GM21367 (cell line): ENCODE measurements around the gene ADARB2.

Source experiments
- ATAC-seq: cut with Tn5 transposase; IDR thresholded peaks from one replicate; pipeline ENCODE4 v1.9.1; 2021; ENCODE audit not compliant: unreplicated experiment

The ADARB2 gene

DNA sequence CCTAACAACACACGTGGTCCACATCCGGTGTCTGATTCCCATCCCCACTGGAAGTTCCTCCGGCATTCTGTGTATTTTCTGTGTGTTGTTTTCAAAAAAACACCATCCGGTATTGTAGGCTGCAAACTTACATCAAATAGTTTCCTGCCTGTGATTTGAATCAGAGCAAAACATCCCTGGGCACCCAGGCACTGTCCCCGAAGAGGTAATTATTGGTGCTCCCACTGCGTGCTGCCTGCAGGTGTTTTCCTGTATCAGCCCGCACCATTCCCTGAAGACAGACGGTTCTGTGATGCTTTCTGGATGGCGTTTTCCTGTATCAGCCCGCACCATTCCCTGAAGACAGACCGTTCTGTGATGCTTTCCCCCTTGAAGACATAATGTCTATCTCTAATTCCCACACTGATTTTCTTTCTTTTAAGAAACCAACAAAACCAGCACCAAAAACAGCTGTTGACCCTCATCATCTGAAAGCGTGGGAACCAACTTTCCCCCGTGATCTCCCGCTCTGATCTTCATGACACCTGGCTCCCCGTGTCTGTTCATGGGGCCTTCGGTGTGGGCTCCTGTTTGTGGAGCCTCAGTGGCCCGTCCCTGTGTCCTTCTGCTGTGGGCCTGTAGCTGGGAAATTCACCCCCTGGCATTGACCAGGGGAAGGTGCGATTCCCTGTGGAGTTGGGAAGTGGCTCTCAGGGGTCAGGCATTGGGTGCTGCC lies 205.3 kb downstream of the ADARB2 start:
- no peak for ATAC-seq

DNA sequence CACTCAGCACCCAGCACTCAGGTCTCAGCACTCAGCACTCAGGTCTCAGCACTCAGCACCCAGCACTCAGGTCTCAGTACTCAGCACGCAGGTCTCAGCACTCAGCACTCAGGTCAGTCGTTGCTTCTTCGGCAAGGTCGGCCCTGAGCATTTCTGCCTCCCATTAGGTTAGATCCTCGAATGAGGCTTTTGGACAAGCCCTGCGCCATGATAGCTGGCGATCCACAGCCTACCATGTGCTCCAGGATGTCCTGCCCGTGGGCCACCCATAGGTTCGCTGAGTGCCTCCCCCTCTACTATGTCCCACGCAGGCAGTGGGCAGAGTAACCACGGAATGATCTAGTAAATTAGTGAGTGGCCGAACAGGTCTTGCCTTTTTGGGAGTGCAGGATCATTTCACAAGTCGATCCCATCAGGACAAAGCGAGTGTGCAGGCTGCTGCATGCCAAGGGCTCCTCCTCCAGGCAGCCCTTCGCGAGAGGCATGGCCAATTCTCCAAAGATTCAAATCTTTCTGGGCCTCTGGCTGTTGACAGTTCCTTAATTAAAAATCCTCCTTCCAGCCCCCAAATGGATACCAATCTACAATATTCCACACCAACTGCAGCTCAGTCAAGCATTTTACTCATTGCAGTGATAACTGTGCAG lies 206.3 kb downstream of the ADARB2 start:
- ATAC-seq, result no peak

DNA sequence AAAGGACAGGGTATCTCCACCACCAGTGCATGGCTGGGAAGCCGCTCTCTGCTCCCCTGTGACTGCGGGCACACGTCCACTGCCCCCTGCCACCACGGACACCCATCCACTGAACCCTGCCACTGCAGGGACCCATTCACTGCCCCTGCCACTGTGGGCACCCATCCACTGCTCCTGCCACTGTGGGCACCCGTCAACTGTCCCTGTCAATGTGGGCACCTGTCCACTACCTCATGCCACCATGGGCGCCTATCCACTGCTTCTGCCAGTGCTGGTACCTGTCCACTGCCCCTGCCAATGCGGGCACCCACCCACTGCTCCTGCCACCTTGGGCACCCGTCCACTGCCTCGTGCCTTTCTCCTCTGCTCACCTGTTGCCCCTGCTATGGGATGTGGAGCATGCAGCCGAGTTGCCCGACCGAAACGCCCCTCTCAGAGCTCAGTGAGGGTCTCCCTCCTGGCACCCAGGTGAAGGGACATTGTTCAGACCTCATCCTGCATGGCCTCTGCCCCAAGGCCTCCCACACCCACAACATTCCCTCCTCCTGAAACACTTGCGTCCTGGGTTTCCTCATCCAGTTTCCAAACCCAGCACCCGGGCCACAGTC lies 207.4 kb downstream of the ADARB2 start:
- ATAC-seq, result no peak

DNA sequence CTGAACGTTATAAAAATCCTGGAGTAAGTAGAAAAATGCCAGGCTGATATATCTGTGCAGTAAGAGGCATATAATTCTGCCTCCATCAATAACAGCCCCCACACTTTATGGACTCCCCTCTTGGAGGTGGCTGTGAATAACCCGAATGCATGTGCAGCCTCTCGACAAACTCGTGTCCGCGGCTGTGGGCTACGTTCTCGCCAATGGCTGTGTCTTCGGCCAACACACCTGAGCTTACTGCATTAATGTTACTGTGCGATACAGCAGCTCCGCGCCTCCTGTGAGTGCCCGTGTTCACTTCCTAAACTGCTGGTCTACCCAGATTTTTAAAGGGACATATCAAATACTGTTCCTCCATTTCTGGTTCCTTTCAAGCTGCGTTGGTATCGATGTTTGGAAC lies 209.4 kb downstream of the ADARB2 start:
- no peak for ATAC-seq

DNA sequence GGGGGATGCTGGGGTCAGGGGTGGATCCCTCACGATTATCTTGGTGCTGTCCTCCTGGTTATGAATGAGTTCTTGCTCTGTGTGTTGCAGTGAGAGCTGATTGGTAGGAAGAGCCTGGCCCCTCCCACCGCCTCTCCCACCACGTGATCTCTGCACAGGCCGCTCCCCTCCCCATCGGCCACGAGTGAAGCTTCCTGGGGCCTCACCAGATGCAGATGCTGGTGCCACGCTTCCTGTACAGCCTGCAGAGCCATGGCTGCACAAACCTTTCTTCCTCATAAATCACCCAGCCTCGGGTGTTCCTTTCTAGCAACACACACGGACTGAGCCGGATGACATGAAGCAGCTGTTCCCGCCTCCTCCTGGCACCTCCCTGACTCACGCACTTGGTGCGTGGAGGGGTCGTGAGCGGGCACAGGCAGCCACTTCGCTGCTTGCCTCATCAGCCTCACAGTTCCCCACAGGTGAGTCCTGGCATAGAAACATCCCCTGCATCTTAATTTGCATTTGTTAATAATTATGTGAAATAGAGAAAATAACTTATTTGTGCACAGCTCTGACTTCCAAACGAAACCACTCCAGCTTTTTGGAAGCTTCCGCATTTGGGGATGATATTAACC lies 210.8 kb downstream of the ADARB2 start:
- no peak for ATAC-seq

- no peak for ATAC-seq
Measured at GRCh38 chr10:1525354-1526162, 211.8 kb downstream of the ADARB2 start.

DNA sequence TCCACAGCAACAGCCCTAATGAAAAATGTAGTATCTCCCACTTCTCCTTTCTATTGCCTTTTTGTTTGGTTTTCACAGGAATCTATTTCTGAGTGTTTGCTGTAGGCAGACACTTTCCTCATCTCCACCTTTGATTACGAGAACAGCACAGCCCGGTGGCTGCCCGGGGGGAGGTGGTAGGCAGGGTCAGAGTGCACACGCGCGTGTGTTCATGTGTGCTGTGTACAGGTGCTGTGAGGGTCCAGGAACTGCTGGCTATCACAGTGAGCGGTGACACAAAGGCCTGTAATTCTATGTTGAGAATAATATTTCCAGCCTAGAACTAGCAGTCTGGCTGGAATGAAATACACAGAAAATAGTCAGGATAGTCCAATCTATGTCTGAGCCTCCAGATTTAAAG lies 212.8 kb downstream of the ADARB2 start:
- no peak for ATAC-seq

- ATAC-seq, result no peak
Measured at GRCh38 chr10:1523221-1523620, 214.1 kb downstream of the ADARB2 start.

DNA sequence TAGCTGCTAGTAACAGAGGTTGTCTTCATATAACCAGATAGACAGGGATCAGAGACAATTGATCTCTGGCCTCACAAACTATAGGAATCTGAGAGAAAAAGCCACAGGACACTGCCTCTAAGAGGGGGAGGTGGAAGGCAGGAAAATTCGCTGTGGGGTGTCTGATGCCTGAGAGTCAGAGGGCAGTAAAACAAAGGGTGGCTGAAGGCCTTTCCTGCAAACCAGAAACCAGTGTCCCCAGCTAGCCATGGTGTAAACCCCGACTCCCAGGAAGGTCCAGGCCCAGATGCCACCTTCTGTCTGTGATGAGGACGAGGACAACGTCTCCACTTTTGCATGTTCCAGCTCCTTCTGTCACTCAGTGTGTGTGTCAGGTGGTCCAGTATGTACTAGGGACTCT lies 215.1 kb downstream of the ADARB2 start:
- no peak for ATAC-seq

DNA sequence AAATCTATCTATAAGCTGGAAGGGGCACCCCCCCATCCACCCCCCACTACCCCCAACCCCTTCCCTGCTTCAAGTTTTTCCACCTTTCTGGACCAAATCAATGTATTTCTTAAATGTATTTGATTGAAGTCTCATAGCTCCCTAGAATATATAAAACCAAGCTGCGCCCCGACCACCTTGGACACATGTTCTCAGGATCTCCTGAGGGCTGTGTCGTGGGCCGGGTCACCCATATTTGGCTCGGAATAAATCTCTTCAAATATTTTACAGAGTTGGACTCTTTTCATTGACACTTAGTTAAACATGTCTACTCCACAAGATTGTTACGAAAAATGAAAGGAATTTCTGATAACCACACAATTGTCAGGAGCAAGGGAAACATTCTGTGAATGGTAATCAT lies 215.6 kb downstream of the ADARB2 start:
- ATAC-seq, result no peak

DNA sequence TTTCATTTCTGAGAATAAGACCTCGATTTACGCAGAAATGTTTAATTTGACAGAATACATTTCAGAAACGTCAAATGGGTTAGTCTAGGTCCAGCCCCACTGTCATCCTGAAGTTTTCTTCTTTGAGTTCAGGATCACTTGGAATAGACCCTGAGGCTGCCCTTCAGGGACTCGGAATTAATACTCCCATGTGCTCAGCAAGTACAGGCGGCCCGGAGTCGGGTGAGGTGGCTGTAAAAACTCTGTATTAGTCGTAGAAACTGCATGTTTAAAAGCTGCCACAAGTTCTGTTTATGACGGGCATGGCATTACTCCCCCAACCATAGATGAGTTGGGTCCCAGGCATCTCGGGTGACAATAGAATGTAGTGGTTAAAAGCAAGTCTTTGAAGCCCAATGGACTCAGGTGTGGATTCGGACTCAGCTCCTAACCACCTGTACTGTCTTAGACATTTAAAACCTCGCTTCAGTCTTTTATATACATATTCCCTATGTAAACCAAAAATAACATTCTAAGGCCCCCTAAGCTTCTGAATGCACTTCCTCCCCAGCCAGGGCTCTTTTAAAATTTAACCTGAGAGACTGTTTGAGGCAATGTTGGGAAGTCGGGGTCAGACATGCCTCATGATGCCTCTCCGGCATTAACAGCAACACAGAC lies 216.3 kb downstream of the ADARB2 start:
- ATAC-seq, result no peak

DNA sequence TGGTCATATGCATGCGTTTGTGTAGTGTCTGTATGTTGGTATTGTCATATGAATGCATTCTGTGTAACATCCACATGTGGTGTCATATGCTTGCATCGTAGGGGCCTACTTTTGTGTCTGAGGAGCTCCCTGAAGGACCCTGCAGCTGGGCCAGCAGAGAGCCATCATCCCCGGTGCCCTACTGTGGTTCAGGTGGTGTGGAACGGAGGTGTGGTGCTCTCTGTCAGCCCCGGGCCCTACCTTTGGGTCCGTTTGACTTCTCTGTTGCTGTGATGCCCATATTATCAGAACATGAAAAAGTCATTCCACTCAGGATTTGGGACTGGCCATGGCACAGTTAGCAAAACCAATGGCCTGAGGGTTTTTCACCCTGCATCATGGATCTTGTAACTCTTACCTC lies 217.9 kb downstream of the ADARB2 start:
- no peak for ATAC-seq

- no peak for ATAC-seq
Measured at GRCh38 chr10:1517684-1518083, 219.6 kb downstream of the ADARB2 start.

DNA sequence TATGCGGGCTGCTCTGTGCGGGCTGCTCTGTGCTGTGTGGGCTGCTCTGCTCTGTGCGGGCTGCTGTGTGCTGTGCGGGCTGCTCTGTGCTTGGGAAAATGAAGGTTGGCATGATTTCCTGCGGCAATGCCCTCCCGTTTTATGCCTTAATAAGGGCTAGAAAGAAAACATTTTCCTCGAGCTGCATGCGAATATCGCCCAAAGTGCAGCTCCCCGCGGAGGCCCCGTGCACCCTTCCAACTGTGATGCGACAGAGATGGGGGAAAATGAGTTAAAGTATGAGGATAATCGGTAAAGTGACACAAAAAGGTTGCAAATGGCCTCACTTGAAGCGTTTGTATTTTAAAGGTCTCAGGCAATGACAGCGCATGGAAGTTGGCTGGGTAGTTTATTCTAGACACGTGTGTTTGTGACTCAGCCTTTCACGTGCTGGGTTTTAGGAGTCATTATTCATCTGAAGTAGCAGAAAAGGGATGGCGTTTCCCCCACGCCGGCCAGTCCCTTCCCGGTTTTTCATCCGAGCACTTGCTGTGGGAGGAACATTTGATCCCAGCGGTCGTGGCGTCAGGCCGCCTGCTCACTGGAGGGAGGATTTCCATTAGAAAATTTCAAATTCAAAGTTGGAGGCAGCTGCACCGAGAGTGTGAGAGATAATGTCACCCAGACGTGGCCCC lies 220.7 kb downstream of the ADARB2 start:
- ATAC-seq, result no peak

DNA sequence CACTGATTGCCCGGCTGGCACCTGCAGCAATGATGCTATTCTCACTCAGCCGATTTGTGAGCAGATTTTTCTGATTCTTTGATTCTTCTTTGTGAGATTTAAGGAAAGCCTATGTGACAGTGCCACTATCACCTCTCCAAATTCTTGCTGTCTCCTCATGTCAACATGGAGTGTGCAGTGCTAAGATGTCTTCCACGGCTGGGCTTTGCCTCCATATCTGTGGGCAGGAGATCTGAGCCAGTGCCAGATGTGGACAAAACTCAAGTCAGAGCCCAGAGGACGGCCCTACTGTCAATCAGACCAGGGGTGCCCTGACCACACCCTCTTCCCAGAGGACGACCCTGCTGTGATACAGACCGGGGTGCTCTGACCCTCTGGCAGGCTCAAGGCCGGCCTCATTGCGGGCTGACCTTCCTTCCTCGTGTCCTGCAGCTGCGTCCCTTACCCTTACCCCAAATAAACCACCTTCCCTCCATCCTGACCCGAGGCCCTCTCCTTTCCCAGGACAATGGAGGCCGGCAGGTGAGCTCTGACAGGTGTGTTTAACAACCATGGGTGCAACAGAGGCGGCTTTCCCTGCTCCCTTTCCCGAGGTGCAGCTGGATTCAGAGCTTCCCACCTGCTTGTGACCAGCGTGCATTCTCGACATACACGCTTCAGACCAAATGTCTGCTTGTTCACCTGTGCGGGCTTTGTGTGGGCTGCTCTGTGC lies 221.4 kb downstream of the ADARB2 start:
- ATAC-seq, result no peak

GRCh38 chr10:1515121-1515779 lies 222.1 kb downstream of the ADARB2 start:
- ATAC-seq, result no peak

DNA sequence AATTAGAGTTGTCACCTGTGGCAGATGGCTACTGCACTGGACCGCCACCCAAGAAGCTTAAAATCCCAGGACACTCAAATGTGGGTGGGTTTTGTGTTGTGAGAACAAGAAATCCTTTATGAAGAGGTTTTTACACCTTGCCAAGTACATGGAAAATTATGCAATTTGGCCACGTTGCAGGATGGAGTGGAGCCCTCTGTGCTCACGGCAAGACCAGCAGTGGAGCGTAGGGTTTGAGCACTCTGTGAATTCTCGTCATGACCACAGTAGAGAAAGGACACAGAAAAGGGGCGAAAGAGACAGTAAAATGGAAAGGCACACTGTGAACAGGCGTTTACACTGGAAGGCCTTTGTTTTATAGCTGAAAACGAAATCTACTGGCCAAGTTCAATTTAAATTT lies 222.6 kb downstream of the ADARB2 start:
- ATAC-seq, result no peak

GRCh38 chr10:1513221-1513620 lies 224.1 kb downstream of the ADARB2 start:
- no peak for ATAC-seq

GRCh38 chr10:1509011-1509530 lies 228.3 kb downstream of the ADARB2 start:
- ATAC-seq, result no peak
